Left ventricle myocardium inferior (tissue), 1 donor: ENCODE data around the gene FRAT2. TPM values are rescaled to one million over a fixed set of nuclear protein-coding genes. Genes with fewer than 3 reads are reported as not detected.
A peak's percentile ranks its signal among the peaks of the same experiment; 100 is the strongest.

Experiments
- DNase-seq: peaks from one replicate; pipeline ENCODE4 v3.0.0-alpha.2; 2020
- H3K27ac ChIP-seq: fragments of 200-600 bp; replicated peaks from 2 replicates; pipeline ENCODE4 v1.8.0; 2021
- H3K27me3 ChIP-seq: fragments of 200-600 bp; 2 replicates; pipeline ENCODE4 v1.8.0; 2021; ENCODE audit warnings: low read depth
- H3K36me3 ChIP-seq: fragments of 200-600 bp; 2 replicates; pipeline ENCODE4 v1.8.0; 2021
- H3K4me1 ChIP-seq: fragments of 200-600 bp; 2 replicates; pipeline ENCODE4 v1.8.0; 2021
- H3K4me3 ChIP-seq: fragments of 200-600 bp; 2 replicates; pipeline ENCODE4 v1.8.0; 2021; ENCODE audit warnings: mild to moderate bottlenecking, moderate library complexity
- H3K9me3 ChIP-seq: fragments of 200-600 bp; replicated peaks from 2 replicates; pipeline ENCODE4 v1.8.0; 2021
- intact Hi-C: fragments of 100-400 bp; cut with micrococcal nuclease; formaldehyde crosslinking; loops from one replicate; pipeline ENCODE4 v1.11.0; 2022
- total RNA-seq: library from RNA; stranded (reverse); fragmentation: NEBNext Ultra II Directional; extraction: Animal tissue kit (Norgen Biotek cat#: 25700); gene quantifications from one replicate; pipeline ENCODE4 v1.2.1, GENCODE V29; 2021
- TF ChIP-seq, protein P1 (sequence below): fragments of 200-600 bp; IDR thresholded peaks from 2 replicates; pipeline ENCODE4 v1.8.0; 2021; ENCODE audit warnings: antibody characterized with exemption, mild to moderate bottlenecking, borderline replicate concordance
- donor health status: DM: no; HTN: yes; CAD: no; lungs with severe emphysema.

FRAT2 gene
- total RNA-seq, 1 donor from 2014 or later: 5.9 TPM

DNA sequence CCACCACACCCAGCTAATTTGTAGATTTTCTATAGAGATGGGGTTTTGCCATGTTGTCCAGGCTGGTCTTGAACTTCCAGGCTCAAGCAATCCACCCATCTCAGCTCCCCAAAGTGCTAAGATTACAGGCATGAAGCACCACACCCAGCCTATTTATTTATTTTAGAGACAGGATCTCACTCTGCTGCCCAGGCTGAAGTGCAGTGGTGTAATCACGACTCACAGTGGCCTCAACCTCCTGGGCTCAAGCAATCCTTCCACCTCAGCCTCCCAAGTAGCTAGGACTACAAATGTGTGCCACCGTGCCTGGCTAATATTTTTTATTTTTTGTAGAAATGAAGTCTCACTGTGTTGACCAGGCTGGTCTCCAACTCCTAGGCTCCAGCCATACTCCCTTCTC is 6.9 kb upstream of the FRAT2 start:
- Histone ChIP-seq H3K27me3 (no peaks in the 10 kb centered on the region), H3K27ac (no peak overlapping the region), H3K36me3 (no peaks in the 10 kb centered on the region), H3K4me1 (peaks cover 17% of the 10 kb centered on the region), H3K9me3 (no peaks in the 10 kb centered on the region), H3K4me3 (no peak overlapping the region)
- TF ChIP-seq, protein P1, sequence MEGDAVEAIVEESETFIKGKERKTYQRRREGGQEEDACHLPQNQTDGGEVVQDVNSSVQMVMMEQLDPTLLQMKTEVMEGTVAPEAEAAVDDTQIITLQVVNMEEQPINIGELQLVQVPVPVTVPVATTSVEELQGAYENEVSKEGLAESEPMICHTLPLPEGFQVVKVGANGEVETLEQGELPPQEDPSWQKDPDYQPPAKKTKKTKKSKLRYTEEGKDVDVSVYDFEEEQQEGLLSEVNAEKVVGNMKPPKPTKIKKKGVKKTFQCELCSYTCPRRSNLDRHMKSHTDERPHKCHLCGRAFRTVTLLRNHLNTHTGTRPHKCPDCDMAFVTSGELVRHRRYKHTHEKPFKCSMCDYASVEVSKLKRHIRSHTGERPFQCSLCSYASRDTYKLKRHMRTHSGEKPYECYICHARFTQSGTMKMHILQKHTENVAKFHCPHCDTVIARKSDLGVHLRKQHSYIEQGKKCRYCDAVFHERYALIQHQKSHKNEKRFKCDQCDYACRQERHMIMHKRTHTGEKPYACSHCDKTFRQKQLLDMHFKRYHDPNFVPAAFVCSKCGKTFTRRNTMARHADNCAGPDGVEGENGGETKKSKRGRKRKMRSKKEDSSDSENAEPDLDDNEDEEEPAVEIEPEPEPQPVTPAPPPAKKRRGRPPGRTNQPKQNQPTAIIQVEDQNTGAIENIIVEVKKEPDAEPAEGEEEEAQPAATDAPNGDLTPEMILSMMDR: no peak
- intact Hi-C loops: no loop called here
- no peak for DNase-seq

DNA sequence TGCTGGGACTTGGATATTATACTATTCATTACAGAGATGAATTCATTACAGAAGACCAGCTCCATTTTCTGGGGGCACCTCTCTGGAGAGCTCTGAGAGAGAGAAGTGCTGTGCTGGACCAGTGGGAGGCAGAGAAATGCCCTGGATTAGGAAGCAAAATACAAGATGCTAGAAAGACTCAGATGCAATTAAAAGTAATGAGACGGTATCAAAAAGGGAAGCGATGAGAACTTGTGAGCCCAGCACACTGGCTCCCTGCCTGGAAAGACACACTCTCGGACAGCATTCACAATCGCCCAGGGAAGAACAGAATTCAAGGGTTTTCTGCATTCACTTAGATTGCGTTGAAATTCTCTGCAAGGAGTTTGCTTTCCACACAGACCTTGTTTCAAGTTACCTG is 3.5 kb upstream of the FRAT2 start:
- TF ChIP-seq, protein P1: no peak
- peaks cover 46% of the 10 kb centered on the region for H3K4me1 ChIP-seq
- no peak for DNase-seq
- intact Hi-C loops: no loop called here
- H3K9me3 ChIP-seq: no peaks in the 10 kb centered on the region
- H3K4me3 ChIP-seq: no peak overlapping the region
- H3K36me3 ChIP-seq: no peaks in the 10 kb centered on the region
- peak overlapping the region; percentile 69 for H3K27ac ChIP-seq
- H3K27me3 ChIP-seq: no peaks in the 10 kb centered on the region

DNA sequence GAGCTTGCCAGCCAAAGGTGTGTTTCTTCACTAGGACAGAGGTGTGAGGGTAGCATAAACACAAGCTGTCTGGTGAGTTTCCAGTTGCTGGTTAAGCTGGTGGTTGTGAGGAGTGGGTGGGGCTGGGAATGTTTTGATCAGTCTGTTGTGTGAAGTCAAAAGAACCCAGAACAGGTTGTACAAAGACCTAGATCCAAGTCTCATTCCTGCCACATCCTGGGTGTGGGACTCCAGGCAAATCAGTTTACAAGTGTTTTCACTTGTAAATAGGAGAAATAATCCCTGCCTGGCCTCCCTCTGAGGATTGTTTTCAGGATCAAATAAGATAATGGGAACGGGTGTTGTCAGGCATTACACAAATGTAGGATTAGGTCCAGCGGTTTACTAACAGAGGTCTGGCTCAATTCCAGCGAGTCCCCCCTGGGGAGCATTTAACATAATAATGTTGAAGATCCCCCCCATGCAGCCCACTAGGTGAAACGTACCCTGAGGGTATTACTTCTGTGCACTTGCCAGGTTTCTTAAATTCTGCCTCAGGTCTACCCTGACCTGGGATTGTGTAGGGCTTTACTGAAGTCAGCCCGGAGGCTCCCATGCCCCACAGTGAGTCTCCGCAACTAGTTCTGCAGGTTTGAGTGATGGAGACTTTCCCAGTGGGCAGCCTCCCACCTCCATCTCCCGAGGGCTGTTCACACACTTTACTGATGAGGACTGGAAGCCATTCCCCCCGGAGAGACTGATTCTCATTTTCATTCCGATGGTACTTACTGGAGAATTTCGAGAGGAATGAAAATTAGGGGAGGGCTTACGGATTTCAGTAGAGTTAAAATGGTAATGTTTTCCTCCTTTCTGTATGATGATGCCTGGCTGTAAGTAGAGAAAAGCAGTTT is 2.7 kb upstream of the FRAT2 start:
- DNase-seq: no peak
- TF ChIP-seq, protein P1: no peak

DNA sequence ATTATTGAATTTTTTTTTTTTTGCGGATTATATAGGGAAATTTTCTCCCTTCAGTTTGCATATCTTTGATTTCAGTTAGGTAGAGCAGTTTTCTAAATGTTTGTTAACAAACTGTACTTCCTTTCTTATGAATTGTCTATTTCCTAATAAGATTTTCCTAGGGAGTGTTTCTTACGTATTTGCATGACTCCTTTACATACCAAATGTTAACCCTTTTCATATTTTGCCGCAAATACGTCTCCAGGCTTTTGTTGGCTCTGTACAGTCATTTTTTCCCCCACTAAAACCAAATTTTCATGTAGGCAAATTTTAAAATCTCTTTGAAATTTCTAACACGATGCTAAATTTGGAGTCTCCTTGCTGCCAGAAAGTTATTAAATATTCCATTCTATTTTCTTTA is 1.9 kb upstream of the FRAT2 start:
- intact Hi-C loops: no loop called here

More for the DNA sequence above, 2.7 kb upstream of the FRAT2 start:
- intact Hi-C loops: no loop called here
- Histone ChIP-seq H3K4me3 (peak overlapping the region; percentile 30), H3K36me3 (no peaks in the 10 kb centered on the region), H3K27ac (peak overlapping the region; percentile 69), H3K4me1 (peaks cover 55% of the 10 kb centered on the region), H3K9me3 (no peaks in the 10 kb centered on the region), H3K27me3 (no peaks in the 10 kb centered on the region)

DNA sequence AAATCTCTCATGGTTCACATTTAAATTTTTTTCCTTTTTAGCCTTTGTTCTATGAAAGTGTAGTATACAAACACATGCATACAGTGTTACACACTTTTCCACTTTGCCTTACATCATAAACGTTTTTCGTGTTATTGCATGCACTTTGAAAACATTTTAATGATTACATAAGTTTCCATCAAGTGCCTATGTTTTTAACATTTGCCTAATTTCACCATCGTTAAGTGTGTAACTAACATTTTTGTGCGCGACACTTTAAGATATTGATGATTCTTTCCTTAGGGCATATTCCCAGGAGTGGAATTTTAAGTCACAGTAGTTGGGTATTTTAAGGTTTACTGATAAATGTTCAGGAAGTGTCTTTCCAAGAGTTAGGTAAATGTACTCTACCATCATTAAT is 1.5 kb upstream of the FRAT2 start:
- Histone ChIP-seq H3K36me3 (no peaks in the 10 kb centered on the region), H3K27me3 (no peaks in the 10 kb centered on the region), H3K4me1 (peaks cover 67% of the 10 kb centered on the region), H3K27ac (peak overlapping the region; percentile 69), H3K4me3 (no peak overlapping the region), H3K9me3 (no peaks in the 10 kb centered on the region)
- DNase-seq: no peak
- TF ChIP-seq, protein P1: no peak
- intact Hi-C loops: no loop called here

More for the DNA sequence above, 1.9 kb upstream of the FRAT2 start:
- peaks cover 62% of the 10 kb centered on the region for H3K4me1 ChIP-seq
- peak overlapping the region; percentile 69 for H3K27ac ChIP-seq
- H3K27me3 ChIP-seq: no peaks in the 10 kb centered on the region
- no peak for DNase-seq
- no peak overlapping the region for H3K4me3 ChIP-seq
- H3K9me3 ChIP-seq: no peaks in the 10 kb centered on the region
- no peaks in the 10 kb centered on the region for H3K36me3 ChIP-seq
- TF ChIP-seq, protein P1: no peak
